ENCODE data around the gene DENND4A.
"Not testable (repeated sequence)": the region's sequence is repeated elsewhere in the genome, so short reads cannot be mapped to it uniquely, and the experiment has no call there.

Gene DENND4A

GRCh38 chr15:65818927-65819562 lies 27.0 kb upstream of the DENND4A start:
- H3K4me3 ChIP-seq (ENCODE audit: low read depth, low read length) = no peak overlapping the region
- TF ChIP-seq CTCF (IDR thresholded peaks at IDR 0.05; ENCODE audit: borderline replicate concordance, insufficient read depth, low read depth, low read length) = no peak

- no peak overlapping the region for H3K4me3 ChIP-seq (ENCODE audit: low read depth, low read length)
- no peak for TF ChIP-seq CTCF (IDR thresholded peaks at IDR 0.05; ENCODE audit: borderline replicate concordance, insufficient read depth, low read depth, low read length)
These were observed 24.3 kb upstream of the DENND4A start for GRCh38 chr15:65816441-65816840.

- H3K4me3 ChIP-seq (ENCODE audit: low read depth, low read length) = not testable (repeated sequence)
These were observed 23.9 kb upstream of the DENND4A start for GRCh38 chr15:65816008-65816407.

- not testable (repeated sequence) for H3K4me3 ChIP-seq (ENCODE audit: low read depth, low read length)
These were observed 22.2 kb upstream of the DENND4A start for GRCh38 chr15:65814271-65814670.

- no peak overlapping the region for H3K4me3 ChIP-seq (ENCODE audit: low read depth, low read length)
- no peak for TF ChIP-seq CTCF (IDR thresholded peaks at IDR 0.05; ENCODE audit: borderline replicate concordance, insufficient read depth, low read depth, low read length)
These were observed 20.8 kb upstream of the DENND4A start for GRCh38 chr15:65812916-65813315.

- H3K4me3 ChIP-seq (ENCODE audit: low read depth, low read length) = no peak overlapping the region
- no peak for TF ChIP-seq CTCF (IDR thresholded peaks at IDR 0.05; ENCODE audit: borderline replicate concordance, insufficient read depth, low read depth, low read length)
These were observed 20.4 kb upstream of the DENND4A start for GRCh38 chr15:65812467-65812866.

GRCh38 chr15:65811835-65812234 lies 19.7 kb upstream of the DENND4A start:
- H3K4me3 ChIP-seq (ENCODE audit: low read depth, low read length) = no peak overlapping the region
- TF ChIP-seq CTCF (IDR thresholded peaks at IDR 0.05; ENCODE audit: borderline replicate concordance, insufficient read depth, low read depth, low read length) = no peak

- not testable (repeated sequence) for H3K4me3 ChIP-seq (ENCODE audit: low read depth, low read length)
These were observed 19.1 kb upstream of the DENND4A start for GRCh38 chr15:65811011-65811733.

- no peak overlapping the region for H3K4me3 ChIP-seq (ENCODE audit: low read depth, low read length)
- TF ChIP-seq CTCF (IDR thresholded peaks at IDR 0.05; ENCODE audit: borderline replicate concordance, insufficient read depth, low read depth, low read length) = no peak
These were observed 14.3 kb upstream of the DENND4A start for GRCh38 chr15:65806397-65806796.
